NCI-H2227 (cell line): ENCODE measurements around the gene CORIN.
"Not testable (repeated sequence)": the region's sequence is repeated elsewhere in the genome, so short reads cannot be mapped to it uniquely, and the experiment has no call there.

Experiments used
- DNase-seq: peaks from one replicate; lab custom pipeline; 2025; ENCODE audit not compliant: unreplicated experiment; lab: John Stamatoyannopoulos, UW

Gene CORIN

GRCh38 chr4:47572981-47573380 is 264.9 kb downstream of the CORIN start:
- no peak for DNase-seq

GRCh38 chr4:47570816-47571215 is 267.1 kb downstream of the CORIN start:
- DNase-seq, result no peak

GRCh38 chr4:47567511-47567910 is 270.4 kb downstream of the CORIN start:
- no peak for DNase-seq

- no peak for DNase-seq
These were observed 270.9 kb downstream of the CORIN start for GRCh38 chr4:47566969-47567368.

GRCh38 chr4:47566566-47566965 is 271.3 kb downstream of the CORIN start:
- DNase-seq, result no peak

- DNase-seq, result no peak
These were observed 275.6 kb downstream of the CORIN start for GRCh38 chr4:47562297-47562696.

GRCh38 chr4:47561331-47561730 is 276.5 kb downstream of the CORIN start:
- no peak for DNase-seq

- DNase-seq, result no peak
These were observed 277.2 kb downstream of the CORIN start for GRCh38 chr4:47560682-47561081.

- no peak for DNase-seq
These were observed 280.6 kb downstream of the CORIN start for GRCh38 chr4:47557255-47557654.

- DNase-seq, result not testable (repeated sequence)
These were observed 281.9 kb downstream of the CORIN start for GRCh38 chr4:47555920-47556319.

GRCh38 chr4:47553329-47554125 is 284.3 kb downstream of the CORIN start:
- DNase-seq, result no peak

GRCh38 chr4:47551682-47552081 is 286.2 kb downstream of the CORIN start:
- no peak for DNase-seq

GRCh38 chr4:47550899-47551548 is 286.8 kb downstream of the CORIN start:
- DNase-seq, result no peak

GRCh38 chr4:47550357-47550756 is 287.5 kb downstream of the CORIN start:
- DNase-seq, result not testable (repeated sequence)
